GM23338 (cell line): ENCODE data around the gene ERC2. TPM values are rescaled to one million over a fixed set of nuclear protein-coding genes. Genes with fewer than 3 reads are reported as not detected.

Experiments used
- ATAC-seq: fragments of 200-7000 bp; cut with Tn5 transposase; 3 replicates; pipeline ENCODE4 v1.9.1; 2020
- DNase-seq: peaks from one replicate; pipeline ENCODE4 v3.0.0-alpha.2; 2015; ENCODE audit warnings: low spot score
- H2AFZ ChIP-seq: fragments of 200-600 bp; sonication (generic); 2 replicates; pipeline ENCODE4 v1.8.0; 2016; ENCODE audit warnings: antibody characterized with exemption, mild to moderate bottlenecking, moderate library complexity
- H3F3A ChIP-seq: fragments of 200-600 bp; sonication (generic); replicated peaks from 2 replicates; pipeline ENCODE4 v1.8.0; 2017; ENCODE audit warnings: antibody characterized with exemption, mixed run types, low read depth
- H3K27ac ChIP-seq: fragments of 200-600 bp; sonication (generic); 2 replicates; pipeline ENCODE4 v1.6.1; 2016; ENCODE audit warnings: low read depth
- H3K27me3 ChIP-seq: fragments of 200-600 bp; sonication (generic); 2 replicates; pipeline ENCODE4 v1.8.0; 2016; ENCODE audit warnings: mild to moderate bottlenecking, mixed run types, moderate library complexity; ENCODE audit not compliant: insufficient read depth
- H3K36me3 ChIP-seq: fragments of 200-600 bp; sonication (generic); 2 replicates; pipeline ENCODE4 v1.8.0; 2016; ENCODE audit warnings: mild to moderate bottlenecking; ENCODE audit not compliant: insufficient read depth
- H3K4me1 ChIP-seq: fragments of 200-600 bp; sonication (generic); 2 replicates; pipeline ENCODE4 v1.8.0; 2016; ENCODE audit warnings: mild to moderate bottlenecking, moderate library complexity; ENCODE audit not compliant: insufficient read depth
- H3K4me2 ChIP-seq: fragments of 200-600 bp; sonication (generic); 2 replicates; pipeline ENCODE4 v1.7.1; 2017; ENCODE audit warnings: mixed run types
- H3K4me3 ChIP-seq: fragments of 200-600 bp; sonication (generic); 2 replicates; pipeline ENCODE4 v1.6.1; 2016; ENCODE audit warnings: mixed run types
- H3K79me2 ChIP-seq: fragments of 200-600 bp; sonication (generic); replicated peaks from 2 replicates; pipeline ENCODE4 v1.8.0; 2017; ENCODE audit warnings: mild to moderate bottlenecking; ENCODE audit not compliant: insufficient read depth
- H3K9me2 ChIP-seq: fragments of 200-600 bp; sonication (generic); 2 replicates; pipeline ENCODE4 v1.8.0; 2017; ENCODE audit not compliant: insufficient read depth
- H4K20me1 ChIP-seq: fragments of 200-600 bp; sonication (generic); replicated peaks from 2 replicates; pipeline ENCODE4 v1.8.0; 2017; ENCODE audit warnings: mild to moderate bottlenecking; ENCODE audit not compliant: insufficient read depth
- H3K27ac Mint-ChIP-seq: 2 replicates; pipeline ENCODE4 v1.8.0; 2020; ENCODE audit warnings: inconsistent platforms, mild to moderate bottlenecking, moderate library complexity, mixed read lengths
- H3K27me3 Mint-ChIP-seq: 3 replicates; pipeline ENCODE4 v1.8.0; 2022; ENCODE audit warnings: low read depth, mild to moderate bottlenecking, moderate library complexity, mixed read lengths, inconsistent platforms; ENCODE audit not compliant: insufficient read depth, poor library complexity
- H3K36me3 Mint-ChIP-seq: 3 replicates; pipeline ENCODE4 v1.8.0; 2021; ENCODE audit warnings: low read depth, mild to moderate bottlenecking, inconsistent platforms, moderate library complexity, mixed read lengths
- H3K4me1 Mint-ChIP-seq: 3 replicates; pipeline ENCODE4 v1.8.0; 2020; ENCODE audit warnings: mild to moderate bottlenecking, inconsistent platforms, mixed read lengths
- H3K4me3 Mint-ChIP-seq: 3 replicates; pipeline ENCODE4 v1.8.0; 2021; ENCODE audit warnings: moderate library complexity, mild to moderate bottlenecking, inconsistent platforms, mixed read lengths
- H3K9me3 Mint-ChIP-seq: 3 replicates; pipeline ENCODE4 v1.8.0; 2020; ENCODE audit warnings: moderate library complexity, mild to moderate bottlenecking, inconsistent platforms, mixed read lengths
- CREB1 ChIP-seq: fragments of 250-450 bp; sonication (Bioruptor Pico); IDR thresholded peaks from 2 replicates; pipeline ENCODE4 v1.5.0; 2020; ENCODE audit warnings: low read depth, mild to moderate bottlenecking, moderate library complexity
- CTCF ChIP-seq, 2 experiments: fragments of 200-600 bp in 1 of 2; sonication (generic) in 1 of 2; conservative IDR thresholded peaks; 2 replicates each; pipeline versions ENCODE4 v1.5.1 to v1.6.1; 2016 to 2017; ENCODE audit warnings: antibody characterized with exemption in 2 of 2, low read depth in 2 of 2, mild to moderate bottlenecking in 2 of 2, moderate library complexity in 1 of 2
- EZH2 ChIP-seq: fragments of 200-600 bp; sonication (generic); IDR thresholded peaks from one replicate; pipeline ENCODE4 v1.8.0; 2017; ENCODE audit warnings: antibody characterized with exemption, mild to moderate bottlenecking, low read depth; ENCODE audit not compliant: unreplicated experiment
- JUNB ChIP-seq: IDR thresholded peaks from one replicate; pipeline ENCODE4 v1.6.1; 2016; ENCODE audit warnings: antibody characterized with exemption; ENCODE audit not compliant: unreplicated experiment
- NANOG ChIP-seq: IDR thresholded peaks from 2 replicates; pipeline ENCODE4 v1.6.1; 2016; ENCODE audit warnings: antibody characterized with exemption, borderline replicate concordance
- POLR2AphosphoS5 ChIP-seq: IDR thresholded peaks from 2 replicates; pipeline ENCODE4 v1.6.1; 2016; ENCODE audit warnings: antibody characterized with exemption, low read depth
- REST ChIP-seq: IDR thresholded peaks from one replicate; pipeline ENCODE4 v1.6.1; 2018; ENCODE audit warnings: antibody characterized with exemption; ENCODE audit not compliant: unreplicated experiment
- STAT1 ChIP-seq: IDR thresholded peaks from one replicate; pipeline ENCODE4 v1.6.1; 2016; ENCODE audit warnings: antibody characterized with exemption; ENCODE audit not compliant: unreplicated experiment
- ZNF114 ChIP-seq: fragments of 250-450 bp; sonication (Bioruptor Pico); IDR thresholded peaks from 2 replicates; pipeline ENCODE4 v1.5.0; 2020; ENCODE audit warnings: mild to moderate bottlenecking, moderate library complexity
- ZNF331 ChIP-seq: fragments of 250-450 bp; sonication (Bioruptor Pico); IDR thresholded peaks from 2 replicates; pipeline ENCODE4 v1.5.0; 2020; ENCODE audit warnings: low read depth, mild to moderate bottlenecking, moderate library complexity
- polyA plus RNA-seq: library from polyadenylated mRNA; unstranded; fragments of >200 nt; fragmentation: Nextera tagmentation; extraction: Ambion mirVana; gene quantifications from 2 replicates; pipeline ENCODE4 v1.2.1, GENCODE V29; 2016
- total RNA-seq: library from RNA; depleted of rRNA; stranded (reverse); fragments of >200 nt; shearing (Covaris generic); gene quantifications from 2 replicates; pipeline ENCODE4 v1.2.3, GENCODE V29; 2014
- TF ChIP-seq, protein P1 (sequence below): IDR thresholded peaks from 2 replicates; pipeline ENCODE4 v1.6.1; 2016; ENCODE audit warnings: antibody characterized with exemption
- TF ChIP-seq, protein P2 (sequence below): fragments of 250-450 bp; sonication (Bioruptor Pico); IDR thresholded peaks from 2 replicates; pipeline ENCODE4 v1.5.0; 2020; ENCODE audit warnings: mild to moderate bottlenecking, moderate library complexity

The ERC2 gene
- total and polyA plus RNA-seq, 2 experiments from 2014 or later, result 11.8 to 13.7 TPM

- Histone ChIP-seq H4K20me1 (no peaks in the 10 kb centered on the region), H3K27me3 (no peaks in the 10 kb centered on the region), H3K36me3 (no peaks in the 10 kb centered on the region), H2AFZ (no peak overlapping the region), H3K4me1 (no peaks in the 10 kb centered on the region), H3K27ac (no peak overlapping the region), H3K79me2 (no peaks in the 10 kb centered on the region), H3K4me2 (no peak overlapping the region), H3F3A (0 out of 2 replicates have a peak, but pooled peaks cover 3% of the 10 kb centered on the region), H3K4me3 (no peak overlapping the region), H3K9me2 (no peaks in the 10 kb centered on the region)
- Mint-ChIP-seq H3K27me3 (peaks cover 2% of the 10 kb centered on the region), H3K9me3 (no peaks in the 10 kb centered on the region), H3K4me1 (peaks cover 16% of the 10 kb centered on the region; the same call in 2 of the 3 replicates), H3K4me3 (no peak overlapping the region), H3K36me3 (no peaks in the 10 kb centered on the region), H3K27ac (no peak overlapping the region)
- TF ChIP-seq JUNB (no peak), POLR2AphosphoS5 (no peak), ZNF331 (CRISPR knock-in tag) (no peak), REST (no peak), STAT1 (no peak), NANOG (no peak), CREB1 (no peak), ZNF114 (CRISPR knock-in tag) (no peak), CTCF (conservative IDR thresholded peaks at IDR 0.05; ENCODE audit: low read depth in 2 of 2) (no peak), EZH2 (no peak)
- TF ChIP-seq, protein P1, sequence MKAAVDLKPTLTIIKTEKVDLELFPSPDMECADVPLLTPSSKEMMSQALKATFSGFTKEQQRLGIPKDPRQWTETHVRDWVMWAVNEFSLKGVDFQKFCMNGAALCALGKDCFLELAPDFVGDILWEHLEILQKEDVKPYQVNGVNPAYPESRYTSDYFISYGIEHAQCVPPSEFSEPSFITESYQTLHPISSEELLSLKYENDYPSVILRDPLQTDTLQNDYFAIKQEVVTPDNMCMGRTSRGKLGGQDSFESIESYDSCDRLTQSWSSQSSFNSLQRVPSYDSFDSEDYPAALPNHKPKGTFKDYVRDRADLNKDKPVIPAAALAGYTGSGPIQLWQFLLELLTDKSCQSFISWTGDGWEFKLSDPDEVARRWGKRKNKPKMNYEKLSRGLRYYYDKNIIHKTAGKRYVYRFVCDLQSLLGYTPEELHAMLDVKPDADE, result no peak
- TF ChIP-seq, protein P2, sequence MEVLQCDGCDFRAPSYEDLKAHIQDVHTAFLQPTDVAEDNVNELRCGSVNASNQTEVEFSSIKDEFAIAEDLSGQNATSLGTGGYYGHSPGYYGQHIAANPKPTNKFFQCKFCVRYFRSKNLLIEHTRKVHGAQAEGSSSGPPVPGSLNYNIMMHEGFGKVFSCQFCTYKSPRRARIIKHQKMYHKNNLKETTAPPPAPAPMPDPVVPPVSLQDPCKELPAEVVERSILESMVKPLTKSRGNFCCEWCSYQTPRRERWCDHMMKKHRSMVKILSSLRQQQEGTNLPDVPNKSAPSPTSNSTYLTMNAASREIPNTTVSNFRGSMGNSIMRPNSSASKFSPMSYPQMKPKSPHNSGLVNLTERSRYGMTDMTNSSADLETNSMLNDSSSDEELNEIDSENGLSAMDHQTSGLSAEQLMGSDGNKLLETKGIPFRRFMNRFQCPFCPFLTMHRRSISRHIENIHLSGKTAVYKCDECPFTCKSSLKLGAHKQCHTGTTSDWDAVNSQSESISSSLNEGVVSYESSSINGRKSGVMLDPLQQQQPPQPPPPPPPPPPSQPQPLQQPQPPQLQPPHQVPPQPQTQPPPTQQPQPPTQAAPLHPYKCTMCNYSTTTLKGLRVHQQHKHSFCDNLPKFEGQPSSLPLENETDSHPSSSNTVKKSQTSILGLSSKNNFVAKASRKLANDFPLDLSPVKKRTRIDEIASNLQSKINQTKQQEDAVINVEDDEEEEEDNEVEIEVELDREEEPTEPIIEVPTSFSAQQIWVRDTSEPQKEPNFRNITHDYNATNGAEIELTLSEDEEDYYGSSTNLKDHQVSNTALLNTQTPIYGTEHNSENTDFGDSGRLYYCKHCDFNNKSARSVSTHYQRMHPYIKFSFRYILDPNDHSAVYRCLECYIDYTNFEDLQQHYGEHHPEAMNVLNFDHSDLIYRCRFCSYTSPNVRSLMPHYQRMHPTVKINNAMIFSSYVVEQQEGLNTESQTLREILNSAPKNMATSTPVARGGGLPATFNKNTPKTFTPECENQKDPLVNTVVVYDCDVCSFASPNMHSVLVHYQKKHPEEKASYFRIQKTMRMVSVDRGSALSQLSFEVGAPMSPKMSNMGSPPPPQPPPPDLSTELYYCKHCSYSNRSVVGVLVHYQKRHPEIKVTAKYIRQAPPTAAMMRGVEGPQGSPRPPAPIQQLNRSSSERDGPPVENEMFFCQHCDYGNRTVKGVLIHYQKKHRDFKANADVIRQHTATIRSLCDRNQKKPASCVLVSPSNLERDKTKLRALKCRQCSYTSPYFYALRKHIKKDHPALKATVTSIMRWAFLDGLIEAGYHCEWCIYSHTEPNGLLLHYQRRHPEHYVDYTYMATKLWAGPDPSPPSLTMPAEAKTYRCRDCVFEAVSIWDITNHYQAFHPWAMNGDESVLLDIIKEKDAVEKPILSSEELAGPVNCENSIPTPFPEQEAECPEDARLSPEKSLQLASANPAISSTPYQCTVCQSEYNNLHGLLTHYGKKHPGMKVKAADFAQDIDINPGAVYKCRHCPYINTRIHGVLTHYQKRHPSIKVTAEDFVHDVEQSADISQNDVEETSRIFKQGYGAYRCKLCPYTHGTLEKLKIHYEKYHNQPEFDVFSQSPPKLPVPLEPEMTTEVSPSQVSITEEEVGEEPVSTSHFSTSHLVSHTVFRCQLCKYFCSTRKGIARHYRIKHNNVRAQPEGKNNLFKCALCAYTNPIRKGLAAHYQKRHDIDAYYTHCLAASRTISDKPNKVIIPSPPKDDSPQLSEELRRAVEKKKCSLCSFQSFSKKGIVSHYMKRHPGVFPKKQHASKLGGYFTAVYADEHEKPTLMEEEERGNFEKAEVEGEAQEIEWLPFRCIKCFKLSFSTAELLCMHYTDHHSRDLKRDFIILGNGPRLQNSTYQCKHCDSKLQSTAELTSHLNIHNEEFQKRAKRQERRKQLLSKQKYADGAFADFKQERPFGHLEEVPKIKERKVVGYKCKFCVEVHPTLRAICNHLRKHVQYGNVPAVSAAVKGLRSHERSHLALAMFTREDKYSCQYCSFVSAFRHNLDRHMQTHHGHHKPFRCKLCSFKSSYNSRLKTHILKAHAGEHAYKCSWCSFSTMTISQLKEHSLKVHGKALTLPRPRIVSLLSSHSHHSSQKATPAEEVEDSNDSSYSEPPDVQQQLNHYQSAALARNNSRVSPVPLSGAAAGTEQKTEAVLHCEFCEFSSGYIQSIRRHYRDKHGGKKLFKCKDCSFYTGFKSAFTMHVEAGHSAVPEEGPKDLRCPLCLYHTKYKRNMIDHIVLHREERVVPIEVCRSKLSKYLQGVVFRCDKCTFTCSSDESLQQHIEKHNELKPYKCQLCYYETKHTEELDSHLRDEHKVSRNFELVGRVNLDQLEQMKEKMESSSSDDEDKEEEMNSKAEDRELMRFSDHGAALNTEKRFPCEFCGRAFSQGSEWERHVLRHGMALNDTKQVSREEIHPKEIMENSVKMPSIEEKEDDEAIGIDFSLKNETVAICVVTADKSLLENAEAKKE (CRISPR knock-in tag), result no peak
- no peak for ATAC-seq
- no peak for DNase-seq
These were observed 785.8 kb downstream of the ERC2 start for GRCh38 chr3:55682461-55682860.
